ENCODE results near the gene CIP2A.

Gene CIP2A

DNA sequence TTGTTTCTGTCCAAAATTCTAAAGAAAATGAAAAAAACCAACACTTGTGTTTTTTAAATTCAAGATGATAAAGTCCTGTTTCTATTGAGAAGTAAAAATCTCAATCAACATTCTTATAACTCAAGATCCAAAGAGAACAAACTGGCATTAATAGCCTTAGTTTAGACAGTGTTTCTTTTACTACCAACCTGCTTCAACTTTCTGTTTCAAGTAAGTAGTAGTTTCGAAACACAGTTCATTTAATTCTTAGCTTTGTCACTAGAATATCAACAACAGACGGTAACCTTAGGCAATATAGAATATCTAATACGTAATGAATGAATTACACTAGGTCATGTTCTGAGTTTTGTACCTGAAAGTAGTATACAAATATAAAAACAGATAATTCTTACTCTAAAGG lies 23.7 kb downstream of the CIP2A start:
- no peak for DNase-seq (ENCODE audit: low read depth)
- no peak overlapping the region for H3K4me3 ChIP-seq (ENCODE audit: low read depth, low read length)
- TF ChIP-seq, protein P1, sequence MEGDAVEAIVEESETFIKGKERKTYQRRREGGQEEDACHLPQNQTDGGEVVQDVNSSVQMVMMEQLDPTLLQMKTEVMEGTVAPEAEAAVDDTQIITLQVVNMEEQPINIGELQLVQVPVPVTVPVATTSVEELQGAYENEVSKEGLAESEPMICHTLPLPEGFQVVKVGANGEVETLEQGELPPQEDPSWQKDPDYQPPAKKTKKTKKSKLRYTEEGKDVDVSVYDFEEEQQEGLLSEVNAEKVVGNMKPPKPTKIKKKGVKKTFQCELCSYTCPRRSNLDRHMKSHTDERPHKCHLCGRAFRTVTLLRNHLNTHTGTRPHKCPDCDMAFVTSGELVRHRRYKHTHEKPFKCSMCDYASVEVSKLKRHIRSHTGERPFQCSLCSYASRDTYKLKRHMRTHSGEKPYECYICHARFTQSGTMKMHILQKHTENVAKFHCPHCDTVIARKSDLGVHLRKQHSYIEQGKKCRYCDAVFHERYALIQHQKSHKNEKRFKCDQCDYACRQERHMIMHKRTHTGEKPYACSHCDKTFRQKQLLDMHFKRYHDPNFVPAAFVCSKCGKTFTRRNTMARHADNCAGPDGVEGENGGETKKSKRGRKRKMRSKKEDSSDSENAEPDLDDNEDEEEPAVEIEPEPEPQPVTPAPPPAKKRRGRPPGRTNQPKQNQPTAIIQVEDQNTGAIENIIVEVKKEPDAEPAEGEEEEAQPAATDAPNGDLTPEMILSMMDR (IDR thresholded peaks at IDR 0.05; ENCODE audit: low read depth, low read length, missing control alignments): no peak

DNA sequence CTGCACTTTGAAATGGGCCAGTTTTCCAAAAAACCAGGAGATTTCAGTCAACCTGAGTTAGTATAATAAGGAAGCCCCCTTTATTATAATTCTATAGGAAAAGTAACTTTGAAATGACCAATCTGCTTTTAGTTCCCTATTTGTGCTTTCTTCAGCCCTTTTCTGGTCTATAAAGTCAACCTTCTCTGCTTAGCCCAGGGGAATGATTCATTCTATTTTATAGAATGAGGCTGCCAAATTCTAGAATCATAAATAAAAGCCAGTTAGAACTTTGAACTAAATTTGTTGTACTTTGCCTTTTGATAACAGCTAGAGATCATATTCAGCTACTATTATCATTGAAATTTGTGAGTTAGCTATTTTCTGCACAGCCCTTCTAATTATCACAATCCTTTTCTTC lies 24.7 kb downstream of the CIP2A start:
- TF ChIP-seq, protein P1 (IDR thresholded peaks at IDR 0.05; ENCODE audit: low read depth, low read length, missing control alignments): no peak
- DNase-seq (ENCODE audit: low read depth): no peak
- H3K4me3 ChIP-seq (ENCODE audit: low read depth, low read length): no peak overlapping the region

DNA sequence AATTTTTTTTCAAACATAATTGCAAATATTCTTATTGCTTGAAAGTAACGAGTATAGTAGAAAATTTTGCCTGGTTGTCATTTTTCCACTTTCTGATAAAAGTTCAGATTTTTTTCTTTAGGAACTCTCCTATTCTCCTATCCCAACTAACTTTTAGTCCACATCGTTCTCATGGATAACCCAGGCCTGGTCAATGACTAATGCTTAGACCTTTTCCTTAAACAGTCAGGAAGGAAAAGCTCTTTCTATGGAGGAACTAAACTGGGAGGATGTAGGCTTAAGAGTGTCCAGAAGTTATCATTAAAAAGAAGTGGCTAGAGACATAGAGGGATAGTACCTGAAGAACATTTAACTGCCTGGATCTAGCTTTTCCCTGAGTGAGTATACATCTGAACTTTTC lies 26.7 kb downstream of the CIP2A start:
- DNase-seq (ENCODE audit: low read depth): no peak
- no peak overlapping the region for H3K4me3 ChIP-seq (ENCODE audit: low read depth, low read length)
- TF ChIP-seq, protein P1 (IDR thresholded peaks at IDR 0.05; ENCODE audit: low read depth, low read length, missing control alignments): no peak

DNA sequence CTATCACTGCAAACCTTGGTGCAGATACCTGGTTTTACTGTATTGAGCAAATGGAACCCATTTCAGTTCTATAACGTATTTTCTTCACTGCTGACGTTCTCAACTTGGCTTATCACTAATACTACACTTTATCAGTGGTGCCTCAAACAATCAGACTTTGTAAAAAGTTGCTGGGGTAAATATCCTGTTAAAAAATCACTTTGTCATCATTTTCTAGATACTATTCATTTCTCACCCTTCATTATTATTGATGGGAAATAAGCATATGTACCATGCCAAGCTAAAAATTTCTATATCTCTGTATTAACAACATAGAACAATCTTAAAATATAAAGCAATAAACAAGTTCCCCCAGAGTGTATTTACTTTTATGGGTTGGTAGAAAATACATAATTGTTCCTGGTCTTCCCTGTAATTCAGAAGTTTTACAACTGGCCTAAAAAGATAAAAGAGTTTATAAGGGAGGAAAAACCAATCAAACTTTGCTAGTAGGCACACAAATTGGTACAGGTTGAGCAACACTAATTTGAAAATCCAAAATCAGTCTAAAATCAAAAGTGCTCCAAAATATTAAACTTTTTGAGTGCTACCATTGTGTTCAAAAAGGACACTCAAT lies 33.2 kb downstream of the CIP2A start:
- TF ChIP-seq, protein P1 (IDR thresholded peaks at IDR 0.05; ENCODE audit: low read depth, low read length, missing control alignments): no peak
- H3K4me3 ChIP-seq (ENCODE audit: low read depth, low read length): no peak overlapping the region
- no peak for DNase-seq (ENCODE audit: low read depth)

DNA sequence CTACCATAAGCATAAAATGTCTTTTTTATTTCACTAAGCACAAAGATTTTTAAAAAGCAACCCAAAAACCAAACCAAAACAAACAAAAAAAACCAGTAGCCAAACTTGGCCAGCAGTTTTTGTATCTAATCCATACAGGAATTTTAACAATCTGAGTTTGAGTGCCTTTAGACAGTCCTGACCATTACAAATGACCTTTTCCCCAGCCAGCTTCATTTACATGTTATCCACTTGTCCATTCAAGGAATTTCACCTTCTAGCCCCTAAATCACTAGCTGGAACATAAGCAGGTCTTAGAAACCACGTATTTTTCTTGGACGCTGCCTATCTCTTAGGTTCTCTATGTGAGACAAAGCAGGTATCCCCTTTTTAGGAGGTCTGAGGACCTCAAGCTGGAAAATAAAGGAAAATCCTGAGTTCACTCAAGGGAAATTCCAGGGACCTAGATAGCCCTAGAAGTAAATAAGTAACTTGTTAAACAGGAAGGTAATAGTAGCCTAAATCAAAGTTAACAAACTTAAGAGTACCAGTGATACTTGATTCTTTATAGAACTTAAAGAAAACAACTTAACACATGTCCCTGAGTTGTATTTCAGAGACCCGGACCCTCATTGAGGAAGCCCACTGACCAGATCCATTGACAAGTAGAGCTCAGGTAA lies 34.2 kb downstream of the CIP2A start:
- DNase-seq (ENCODE audit: low read depth): no peak
- TF ChIP-seq, protein P1 (IDR thresholded peaks at IDR 0.05; ENCODE audit: low read depth, low read length, missing control alignments): no peak

DNA sequence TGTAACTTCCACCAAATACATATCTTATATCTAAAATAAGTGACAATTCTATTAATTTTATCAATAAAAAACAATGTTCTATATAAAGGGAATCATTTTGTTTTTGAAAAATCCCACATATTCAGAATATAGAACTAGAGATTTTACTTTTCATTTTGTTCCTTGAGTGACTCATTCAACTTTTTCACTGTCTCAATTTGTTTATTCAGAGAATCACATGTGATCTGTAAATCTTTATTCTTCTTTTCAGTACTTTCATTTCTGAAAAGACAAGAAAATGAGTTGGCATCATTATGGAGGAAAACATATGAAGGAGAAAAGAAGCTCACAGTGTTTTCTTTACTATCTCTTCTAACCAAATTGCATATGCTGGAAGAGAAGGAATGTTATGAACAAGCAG lies 35.0 kb downstream of the CIP2A start:
- TF ChIP-seq, protein P1 (IDR thresholded peaks at IDR 0.05; ENCODE audit: low read depth, low read length, missing control alignments): no peak
- DNase-seq (ENCODE audit: low read depth): no peak
- H3K4me3 ChIP-seq (ENCODE audit: low read depth, low read length): no peak overlapping the region

More for the DNA sequence above, 34.2 kb downstream of the CIP2A start:
- H3K4me3 ChIP-seq (ENCODE audit: low read depth, low read length): no peak overlapping the region
